Stimulated activated CD4-positive, alpha-beta T cell treated with anti-CD3 and anti-CD28 coated beads, Interleukin-15, amount 100 ng/mL, for 48 hours (primary cell): Measurements from ENCODE around the gene DOCK1.

Source experiments
- DNase-seq, 2 donors: peaks; one replicate each; pipeline ENCODE4 v3.0.0-alpha.2; 2020; ENCODE audit warnings: low read depth in 2 of 2

DOCK1 gene

DNA sequence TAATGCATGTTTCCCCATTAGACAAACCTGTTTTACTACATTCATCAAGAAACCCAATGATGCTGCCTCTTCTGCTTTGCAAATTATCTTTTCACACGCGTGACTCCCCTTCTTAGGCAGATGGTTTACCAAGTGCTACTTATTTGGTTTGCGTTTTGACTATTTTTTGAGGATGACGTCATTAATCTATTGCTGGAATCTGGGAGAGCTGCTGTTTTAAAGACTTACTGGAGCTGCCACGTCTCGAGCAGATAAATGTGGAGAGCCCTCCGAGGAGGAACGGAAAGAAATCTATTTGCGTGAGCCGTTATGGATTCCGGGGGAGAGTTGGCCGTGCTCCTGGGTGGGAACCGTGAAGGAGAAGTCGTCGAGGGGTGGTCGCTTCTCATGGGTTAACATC, 271.4 kb downstream of the DOCK1 start:
- no peak for DNase-seq

- DNase-seq = no peak
Measured at GRCh38 chr10:127179612-127180250, 274.5 kb downstream of the DOCK1 start.

DNA sequence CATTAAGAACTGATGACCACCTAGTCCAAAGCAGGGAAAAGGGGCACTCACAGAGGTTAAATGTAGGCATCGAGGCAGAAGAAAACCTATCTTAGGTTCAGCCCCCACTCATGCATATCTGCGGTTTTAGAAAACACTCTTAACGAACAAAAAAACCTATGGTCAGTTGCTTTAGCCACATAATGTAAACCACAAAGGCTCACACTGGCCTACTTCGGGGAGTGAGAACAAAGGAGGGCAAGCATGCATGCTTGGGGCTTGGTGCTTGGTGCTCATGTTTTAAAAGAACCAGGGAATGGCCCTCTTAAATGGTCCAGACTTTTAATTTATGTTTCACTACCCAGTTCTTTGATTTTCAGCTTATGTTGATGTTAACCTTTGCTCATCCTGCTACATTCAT, 276.9 kb downstream of the DOCK1 start:
- no peak for DNase-seq

- DNase-seq = no peak
Measured at GRCh38 chr10:127184582-127184981, 279.4 kb downstream of the DOCK1 start.

DNA sequence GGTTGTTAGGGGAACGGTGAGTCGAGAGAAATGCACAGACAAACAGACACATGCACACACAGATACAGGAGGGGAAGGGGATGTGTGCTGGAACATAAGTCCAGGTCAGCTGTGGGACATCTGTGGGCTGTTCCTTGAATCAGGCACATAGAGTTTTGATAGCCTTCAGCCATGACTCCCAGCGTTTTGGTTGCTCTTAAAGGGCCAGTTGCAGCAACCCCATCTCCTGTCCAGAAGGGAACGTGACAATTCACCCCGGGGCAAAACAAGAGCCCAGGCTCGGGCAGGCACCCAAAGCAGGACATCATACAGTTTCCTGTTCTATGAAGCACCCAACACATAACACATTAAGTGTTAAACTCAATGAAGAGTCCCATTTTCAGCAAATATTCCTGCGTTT, 281.6 kb downstream of the DOCK1 start:
- no peak for DNase-seq

GRCh38 chr10:127189226-127189625, 284.0 kb downstream of the DOCK1 start:
- DNase-seq = no peak

DNA sequence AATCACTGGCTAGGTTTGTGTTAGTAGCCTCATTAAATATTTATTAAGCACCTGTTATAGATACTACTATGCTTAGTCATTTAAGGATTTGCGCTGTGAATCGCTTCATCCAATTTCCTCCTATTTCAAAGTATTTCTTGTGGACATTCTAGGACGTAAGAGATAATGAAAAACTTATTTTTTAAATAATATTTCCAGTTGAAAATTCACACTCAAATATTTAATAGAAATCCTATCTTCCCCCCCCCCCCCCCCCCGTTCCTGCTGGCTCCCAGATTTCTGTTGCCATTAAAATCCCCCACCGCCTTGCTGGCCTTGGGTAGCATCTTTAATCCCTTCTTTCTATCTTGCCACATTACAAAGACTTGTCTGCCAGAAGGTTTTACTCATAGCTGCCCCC, 285.2 kb downstream of the DOCK1 start:
- no peak for DNase-seq

DNA sequence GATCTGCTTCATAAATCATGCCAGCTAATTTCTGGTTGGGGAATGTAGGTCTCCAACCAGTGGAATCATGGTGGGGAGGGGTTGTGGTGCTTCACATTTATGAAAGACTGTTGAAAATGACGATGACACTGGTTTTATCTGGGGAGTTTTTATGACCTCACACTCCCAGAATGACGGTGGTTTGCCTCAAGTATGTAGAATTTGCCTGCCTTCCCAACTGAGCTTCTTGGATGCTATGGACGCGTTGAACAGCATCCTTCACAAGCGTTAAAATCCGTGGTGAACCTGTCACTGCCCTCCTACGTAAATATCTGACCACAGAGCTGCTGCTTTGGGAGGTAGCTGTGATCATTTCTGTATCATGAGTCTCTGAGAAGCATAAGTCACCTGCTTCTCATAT, 287.9 kb downstream of the DOCK1 start:
- no peak for DNase-seq

GRCh38 chr10:127194111-127194510, 288.9 kb downstream of the DOCK1 start:
- DNase-seq = no peak

DNA sequence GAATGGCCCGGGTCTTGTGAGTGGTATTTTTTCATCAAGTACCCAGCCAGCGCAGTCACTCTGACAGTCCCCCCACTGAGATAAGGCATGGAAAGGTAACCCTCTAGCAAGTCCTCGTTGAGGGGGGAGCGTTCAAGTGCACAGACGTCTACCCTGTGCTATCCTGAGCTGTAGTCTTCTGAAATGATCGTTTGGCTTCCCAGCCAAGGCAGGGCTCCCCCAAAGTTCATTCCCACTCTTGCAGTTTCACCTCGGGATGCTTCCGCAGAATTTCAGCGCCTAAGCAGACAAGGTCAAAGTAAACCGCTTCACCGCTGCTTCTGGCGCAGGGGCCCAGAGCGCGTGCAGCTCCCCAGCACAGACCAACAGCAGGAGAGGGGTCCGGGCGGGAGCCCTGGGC, 289.4 kb downstream of the DOCK1 start:
- DNase-seq = no peak

GRCh38 chr10:127195041-127195506, 289.8 kb downstream of the DOCK1 start:
- no peak for DNase-seq

- DNase-seq = no peak
Measured at GRCh38 chr10:127195571-127196281, 290.5 kb downstream of the DOCK1 start.

- no peak for DNase-seq
Measured at GRCh38 chr10:127196282-127197153, 291.3 kb downstream of the DOCK1 start, which contains the start of gene INSYN2A. Gene INSYN2A (minus strand): TSS chr10:127196591. CDS start chr10:127176395, 20,196 bp downstream.

- no peak for DNase-seq
Measured at GRCh38 chr10:127197154-127197432, 291.9 kb downstream of the DOCK1 start.

GRCh38 chr10:127198307-127198706, 293.1 kb downstream of the DOCK1 start:
- DNase-seq = no peak

GRCh38 chr10:127198721-127199120, 293.5 kb downstream of the DOCK1 start:
- DNase-seq = no peak

- no peak for DNase-seq
Measured at GRCh38 chr10:127200646-127201045, 295.4 kb downstream of the DOCK1 start.

DNA sequence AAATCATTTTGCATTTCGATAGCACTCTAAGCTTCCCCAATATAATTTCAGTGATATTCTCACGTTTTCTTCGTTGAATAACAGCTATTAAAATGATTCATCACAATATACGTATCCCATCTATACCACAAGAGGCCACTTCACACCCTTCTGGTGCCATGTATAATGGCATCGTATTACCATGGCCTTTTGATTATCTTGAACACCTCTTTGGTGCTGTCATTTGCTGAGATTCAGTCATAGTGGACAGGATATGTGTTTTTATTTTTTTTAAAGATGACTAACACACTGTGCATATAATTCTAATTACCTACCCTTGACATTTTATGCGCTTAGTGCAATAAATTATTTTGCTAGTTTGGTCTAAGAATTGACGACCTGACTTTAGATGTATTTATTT, 297.8 kb downstream of the DOCK1 start:
- DNase-seq = no peak

- no peak for DNase-seq
Measured at GRCh38 chr10:127207081-127207480, 301.9 kb downstream of the DOCK1 start.

DNA sequence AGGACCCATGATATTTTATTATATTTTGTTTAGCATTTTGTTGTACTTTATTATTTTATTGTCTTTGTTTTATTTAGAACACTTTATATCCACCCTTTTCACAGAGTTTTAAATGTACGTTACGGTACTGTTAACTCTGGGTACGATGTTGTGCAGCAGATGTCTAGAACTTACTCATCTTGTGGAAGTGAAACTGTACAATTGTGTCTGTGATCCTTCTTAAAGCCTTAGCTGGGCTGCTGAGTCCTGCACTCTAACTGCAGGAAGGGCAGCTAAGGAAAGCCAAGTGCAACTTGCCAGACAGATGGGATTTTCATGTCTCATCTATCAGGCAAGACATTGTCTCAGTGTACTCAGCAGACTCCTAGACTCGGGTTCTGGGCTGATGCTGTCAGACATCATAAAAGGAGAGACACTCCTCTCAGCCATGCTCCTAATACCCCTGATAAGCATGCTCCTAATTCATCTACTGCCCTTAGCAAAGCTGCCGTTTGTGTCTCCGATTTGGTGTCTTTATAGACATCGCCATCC, 305.8 kb downstream of the DOCK1 start:
- DNase-seq = no peak

GRCh38 chr10:127215866-127216265, 310.6 kb downstream of the DOCK1 start:
- no peak for DNase-seq

DNA sequence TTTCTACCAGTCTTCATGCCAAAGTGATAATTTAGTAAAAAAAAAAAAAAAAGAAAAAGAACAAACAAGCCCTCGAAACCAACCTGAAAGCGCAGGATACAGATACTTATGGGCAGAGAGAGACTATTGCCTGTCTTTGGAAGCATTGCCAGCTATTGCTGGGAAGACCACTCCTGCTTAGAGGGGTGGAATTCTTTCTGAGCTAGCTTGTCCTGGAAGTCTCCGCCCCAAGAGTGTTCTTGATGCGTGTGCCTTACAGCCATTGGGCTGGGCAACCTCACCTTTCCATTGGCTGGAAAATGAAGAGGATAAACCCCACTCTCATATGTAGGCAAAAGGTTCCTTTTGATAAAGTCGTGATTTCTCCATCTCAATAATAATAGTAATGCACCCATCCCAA, 311.0 kb downstream of the DOCK1 start:
- no peak for DNase-seq
